Fibroblast of skin of left quadriceps (primary cell): ENCODE data around the gene SLC6A6.

Experiments
- DNase-seq, 2 experiments: peaks; one replicate each; pipeline ENCODE4 v3.0.0-alpha.2; 2013; ENCODE audit warnings: low read depth in 2 of 2

SLC6A6 gene

GRCh38 chr3:14487821-14488220 lies 85.4 kb downstream of the SLC6A6 start:
- no peak for DNase-seq

- no peak for DNase-seq
These were observed 86.1 kb downstream of the SLC6A6 start for GRCh38 chr3:14488286-14489041.

GRCh38 chr3:14489641-14490040 lies 87.2 kb downstream of the SLC6A6 start:
- no peak for DNase-seq

- no peak for DNase-seq
These were observed 87.8 kb downstream of the SLC6A6 start for GRCh38 chr3:14490255-14490654.

- DNase-seq, result no peak
These were observed 88.4 kb downstream of the SLC6A6 start for GRCh38 chr3:14490831-14491230.

- no peak for DNase-seq
These were observed 89.2 kb downstream of the SLC6A6 start for GRCh38 chr3:14491396-14492190.

- DNase-seq, result no peak
These were observed 90.8 kb downstream of the SLC6A6 start for GRCh38 chr3:14492948-14493881.

- DNase-seq, result no peak
These were observed 92.0 kb downstream of the SLC6A6 start for GRCh38 chr3:14494279-14494972.

- no peak for DNase-seq
These were observed 92.5 kb downstream of the SLC6A6 start for GRCh38 chr3:14494973-14495300.

GRCh38 chr3:14496351-14496750 lies 93.9 kb downstream of the SLC6A6 start:
- no peak for DNase-seq

- DNase-seq, result no peak
These were observed 94.9 kb downstream of the SLC6A6 start for GRCh38 chr3:14497321-14497720.

- no peak for DNase-seq
These were observed 100.1 kb downstream of the SLC6A6 start for GRCh38 chr3:14502472-14502871.

- no peak for DNase-seq
These were observed 100.8 kb downstream of the SLC6A6 start for GRCh38 chr3:14503033-14503705.

GRCh38 chr3:14503706-14504065 lies 101.3 kb downstream of the SLC6A6 start:
- DNase-seq, result no peak

- DNase-seq, result no peak
These were observed 102.8 kb downstream of the SLC6A6 start for GRCh38 chr3:14505001-14505802.

- DNase-seq, result no peak
These were observed 103.5 kb downstream of the SLC6A6 start for GRCh38 chr3:14505803-14506500.

- no peak for DNase-seq
These were observed 104.4 kb downstream of the SLC6A6 start for GRCh38 chr3:14506626-14507304.

- DNase-seq, result no peak
These were observed 104.9 kb downstream of the SLC6A6 start for GRCh38 chr3:14507305-14507741.
